ENCODE measurements around the gene NBEA. TPM values are rescaled to one million over a fixed set of nuclear protein-coding genes. Genes with fewer than 3 reads are reported as not detected.

Gene NBEA
- total and polyA plus RNA-seq, 8 donors = 1.6 to 36.0 (median 7.7) TPM

DNA sequence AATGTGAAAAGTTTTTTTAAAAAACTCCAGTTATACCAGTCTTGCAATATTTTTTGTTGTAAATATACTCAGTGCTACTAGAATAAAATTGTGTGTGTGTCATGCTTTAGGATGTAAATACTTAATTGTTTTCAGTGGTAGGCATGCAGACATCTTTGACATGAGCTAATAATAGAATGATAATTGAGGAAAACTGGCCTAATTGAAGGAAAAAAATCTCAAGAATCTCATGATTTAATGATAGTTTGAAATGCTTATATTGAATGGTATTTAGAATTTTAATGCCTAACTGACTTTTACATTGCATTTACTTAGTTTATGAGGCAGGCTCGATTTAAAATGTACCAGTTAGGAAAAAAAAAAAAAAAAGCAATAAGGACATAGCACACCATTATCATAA lies 537.6 kb downstream of the NBEA start:
- Histone ChIP-seq H3K27me3 (peaks cover 0 to 45% (median 30%) of the 10 kb centered on the region in 3 donors), H3K4me3 (no peak overlapping the region), H3K27ac (no peak overlapping the region), H3K4me1 (peaks cover 0 to 13% (median 10%) of the 10 kb centered on the region in 4 donors), H3K36me3 (no peaks in the 10 kb centered on the region), H3K9me3 (peaks cover 0 to 6% (median 0%) of the 10 kb centered on the region in 4 donors)
- intact Hi-C loops (cut with DNase I; ENCODE audit: low total_unique reads) = no loop called here
- 76 to 89% (median 85%) methylated on average over 1 of the region's 1 CpG for WGBS, 5 donors
- DNase-seq = no peak
- TF ChIP-seq EP300 (IDR thresholded peaks at IDR 0.05) = no peak

DNA sequence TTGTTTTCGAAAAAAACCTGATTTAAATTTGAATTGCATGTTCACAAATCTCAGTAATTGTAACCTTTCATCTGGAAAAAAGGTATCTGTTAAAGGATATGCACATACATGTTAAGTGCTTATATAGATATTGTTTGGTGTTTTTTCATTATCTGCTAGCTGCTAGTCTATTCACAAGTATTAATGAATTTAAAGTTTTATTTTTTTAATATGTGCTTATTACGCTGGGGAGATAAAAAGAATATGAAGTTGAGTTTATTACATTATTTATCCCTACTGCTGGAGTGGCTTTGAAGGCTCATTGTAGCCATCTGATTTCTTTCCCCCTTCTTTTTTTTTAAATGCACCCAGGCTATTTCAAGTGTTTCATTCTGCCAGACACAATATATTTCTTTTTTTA lies 538.3 kb downstream of the NBEA start:
- intact Hi-C loops (cut with DNase I; ENCODE audit: low total_unique reads) = no loop called here
- WGBS, 5 donors = 89 to 92% (median 92%) methylated on average over 2 of the region's 2 CpGs
- Histone ChIP-seq H3K4me1 (peaks cover 0 to 7% (median 4%) of the 10 kb centered on the region in 4 donors), H3K36me3 (no peaks in the 10 kb centered on the region), H3K27ac (no peak overlapping the region), H3K27me3 (peaks cover 0 to 38% (median 24%) of the 10 kb centered on the region in 3 donors), H3K4me3 (no peak overlapping the region), H3K9me3 (peaks cover 0 to 6% (median 0%) of the 10 kb centered on the region in 4 donors)
- TF ChIP-seq, protein P1, sequence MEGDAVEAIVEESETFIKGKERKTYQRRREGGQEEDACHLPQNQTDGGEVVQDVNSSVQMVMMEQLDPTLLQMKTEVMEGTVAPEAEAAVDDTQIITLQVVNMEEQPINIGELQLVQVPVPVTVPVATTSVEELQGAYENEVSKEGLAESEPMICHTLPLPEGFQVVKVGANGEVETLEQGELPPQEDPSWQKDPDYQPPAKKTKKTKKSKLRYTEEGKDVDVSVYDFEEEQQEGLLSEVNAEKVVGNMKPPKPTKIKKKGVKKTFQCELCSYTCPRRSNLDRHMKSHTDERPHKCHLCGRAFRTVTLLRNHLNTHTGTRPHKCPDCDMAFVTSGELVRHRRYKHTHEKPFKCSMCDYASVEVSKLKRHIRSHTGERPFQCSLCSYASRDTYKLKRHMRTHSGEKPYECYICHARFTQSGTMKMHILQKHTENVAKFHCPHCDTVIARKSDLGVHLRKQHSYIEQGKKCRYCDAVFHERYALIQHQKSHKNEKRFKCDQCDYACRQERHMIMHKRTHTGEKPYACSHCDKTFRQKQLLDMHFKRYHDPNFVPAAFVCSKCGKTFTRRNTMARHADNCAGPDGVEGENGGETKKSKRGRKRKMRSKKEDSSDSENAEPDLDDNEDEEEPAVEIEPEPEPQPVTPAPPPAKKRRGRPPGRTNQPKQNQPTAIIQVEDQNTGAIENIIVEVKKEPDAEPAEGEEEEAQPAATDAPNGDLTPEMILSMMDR (IDR thresholded peaks at IDR 0.05) = no peak
- TF ChIP-seq EP300 (IDR thresholded peaks at IDR 0.05) = no peak
- TF ChIP-seq POLR2AphosphoS5 (IDR thresholded peaks at IDR 0.05) = no peak
- TF ChIP-seq POLR2A (IDR thresholded peaks at IDR 0.05) = no peak
- no peak for DNase-seq

DNA sequence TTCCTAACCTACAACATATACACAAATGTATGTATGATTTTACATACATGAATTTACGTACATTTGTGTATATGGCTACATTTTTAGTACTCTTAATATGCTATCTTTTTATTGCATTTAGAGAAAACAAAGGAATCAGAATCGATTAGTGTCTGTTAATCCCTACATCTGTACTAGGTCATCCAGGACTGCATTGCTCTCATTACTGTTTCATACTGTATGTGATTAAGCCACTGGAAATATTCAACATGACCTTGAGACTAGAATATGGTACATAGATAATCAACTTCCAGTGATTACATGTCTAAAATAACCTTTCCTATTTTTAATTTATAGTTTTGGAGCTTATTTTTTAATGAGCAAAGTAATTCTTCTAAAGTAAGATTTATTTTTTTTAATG lies 539.7 kb downstream of the NBEA start:
- no peak overlapping the region for H3K27ac ChIP-seq
- H3K36me3 ChIP-seq = no peaks in the 10 kb centered on the region
- peaks cover 0 to 6% (median 0%) of the 10 kb centered on the region in 4 donors for H3K9me3 ChIP-seq
- TF ChIP-seq POLR2AphosphoS5 (IDR thresholded peaks at IDR 0.05) = no peak
- no peak for DNase-seq
- H3K27me3 ChIP-seq = peaks cover 0 to 24% (median 13%) of the 10 kb centered on the region in 3 donors
- WGBS, 5 donors = 85 to 93% (median 89%) methylated on average over 2 of the region's 2 CpGs
- H3K4me1 ChIP-seq = no peaks in the 10 kb centered on the region
- no peak overlapping the region for H3K4me3 ChIP-seq
- intact Hi-C loops (cut with DNase I; ENCODE audit: low total_unique reads) = no loop called here

DNA sequence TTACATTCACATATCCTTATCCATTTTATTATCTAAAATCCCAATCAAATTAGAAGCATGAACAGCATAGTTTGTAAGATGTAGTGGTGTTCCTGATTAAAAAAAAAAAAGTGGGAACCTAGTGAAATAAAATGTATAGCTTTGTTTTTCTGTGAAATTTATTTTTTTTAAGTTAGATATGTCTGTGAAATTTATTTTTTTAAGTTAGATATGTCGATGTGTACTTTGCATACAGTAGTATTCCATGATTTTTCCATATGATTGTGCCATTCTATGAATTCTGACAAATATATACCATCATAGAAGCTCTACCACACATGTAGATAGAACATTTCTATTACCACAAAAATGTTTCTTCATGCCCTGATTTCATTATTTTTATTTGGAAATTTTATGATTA lies 540.5 kb downstream of the NBEA start:
- H3K27ac ChIP-seq = no peak overlapping the region
- DNase-seq = no peak
- WGBS, 5 donors = 80 to 92% (median 86%) methylated on average over 1 of the region's 1 CpG
- H3K27me3 ChIP-seq = peaks cover 0 to 16% (median 13%) of the 10 kb centered on the region in 3 donors
- TF ChIP-seq, protein P1 (IDR thresholded peaks at IDR 0.05) = no peak
- TF ChIP-seq POLR2A (IDR thresholded peaks at IDR 0.05) = no peak
- no peak for TF ChIP-seq POLR2AphosphoS5 (IDR thresholded peaks at IDR 0.05)
- no peak for TF ChIP-seq EP300 (IDR thresholded peaks at IDR 0.05)
- peaks cover 0 to 6% (median 0%) of the 10 kb centered on the region in 4 donors for H3K9me3 ChIP-seq
- H3K4me1 ChIP-seq = no peaks in the 10 kb centered on the region
- H3K36me3 ChIP-seq = no peaks in the 10 kb centered on the region
- no peak overlapping the region for H3K4me3 ChIP-seq
- intact Hi-C loops (cut with DNase I; ENCODE audit: low total_unique reads) = no loop called here

DNA sequence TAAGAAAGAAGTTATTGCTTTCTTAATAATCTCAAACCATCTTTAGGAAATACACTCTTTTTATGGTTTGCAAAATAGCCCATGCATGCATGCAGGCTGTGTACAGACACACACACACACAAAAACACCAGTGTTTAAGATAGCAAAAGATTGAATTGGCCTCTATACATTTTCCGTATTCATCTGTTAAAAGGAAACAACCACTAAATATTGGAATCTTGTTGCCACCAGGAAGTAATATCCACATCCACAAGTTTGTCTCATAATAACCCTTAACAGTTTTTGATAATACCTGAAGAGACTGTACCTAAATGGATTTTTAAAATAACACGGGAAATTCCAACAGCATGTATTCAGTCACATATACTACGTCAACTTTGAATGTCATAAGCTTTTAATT lies 541.7 kb downstream of the NBEA start:
- H3K36me3 ChIP-seq = no peaks in the 10 kb centered on the region
- intact Hi-C loops (cut with DNase I; ENCODE audit: low total_unique reads) = no loop called here
- H3K4me1 ChIP-seq = no peaks in the 10 kb centered on the region
- H3K27me3 ChIP-seq = peaks cover 0 to 6% (median 5%) of the 10 kb centered on the region in 3 donors
- no peak overlapping the region for H3K4me3 ChIP-seq
- peaks cover 0 to under 1% (median 0%) of the 10 kb centered on the region in 4 donors for H3K9me3 ChIP-seq
- H3K27ac ChIP-seq = no peak overlapping the region
- WGBS, 5 donors = 88 to 92% (median 91%) methylated on average over 3 of the region's 3 CpGs
- no peak for DNase-seq
- TF ChIP-seq EP300 (IDR thresholded peaks at IDR 0.05) (no peak), POLR2A (IDR thresholded peaks at IDR 0.05) (no peak), POLR2AphosphoS5 (IDR thresholded peaks at IDR 0.05) (no peak)
- TF ChIP-seq, protein P1 (IDR thresholded peaks at IDR 0.05) = no peak

Data from stomach (tissue), 9 donors.